SK-N-SH (cell line): ENCODE data around the gene BIRC3.

Source experiments
- SIN3A ChIP-seq: IDR thresholded peaks from 2 replicates; pipeline ENCODE4 v1.6.1; 2012; ENCODE audit warnings: low read depth, mild to moderate bottlenecking, low read length, moderate library complexity, borderline replicate concordance
- TF ChIP-seq, protein P1 (sequence below): fragments of 200-600 bp; sonication (generic); IDR thresholded peaks from 2 replicates; pipeline ENCODE4 v1.6.1; 2017; ENCODE audit warnings: antibody characterized with exemption, mild to moderate bottlenecking, moderate library complexity

DNA sequence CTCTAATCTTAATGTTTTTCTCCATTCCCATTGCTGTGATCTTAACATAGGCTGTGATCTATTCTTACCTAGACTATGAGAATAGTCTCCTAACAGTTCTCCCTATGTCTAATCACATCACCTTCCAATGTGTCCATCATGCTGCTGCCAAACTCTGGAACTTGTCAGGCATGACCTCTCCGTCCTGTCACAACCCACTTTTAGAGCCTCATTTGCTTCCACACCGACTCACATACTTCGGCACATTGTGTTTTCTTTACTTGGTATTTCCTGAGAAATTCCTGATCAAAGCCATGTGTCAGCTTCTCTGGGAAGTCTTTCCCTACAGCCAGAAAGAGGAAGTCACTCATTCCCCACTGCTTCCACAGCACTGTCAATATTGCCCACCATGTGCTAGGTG, 40.5 kb upstream of the BIRC3 start:
- TF ChIP-seq, protein P1, sequence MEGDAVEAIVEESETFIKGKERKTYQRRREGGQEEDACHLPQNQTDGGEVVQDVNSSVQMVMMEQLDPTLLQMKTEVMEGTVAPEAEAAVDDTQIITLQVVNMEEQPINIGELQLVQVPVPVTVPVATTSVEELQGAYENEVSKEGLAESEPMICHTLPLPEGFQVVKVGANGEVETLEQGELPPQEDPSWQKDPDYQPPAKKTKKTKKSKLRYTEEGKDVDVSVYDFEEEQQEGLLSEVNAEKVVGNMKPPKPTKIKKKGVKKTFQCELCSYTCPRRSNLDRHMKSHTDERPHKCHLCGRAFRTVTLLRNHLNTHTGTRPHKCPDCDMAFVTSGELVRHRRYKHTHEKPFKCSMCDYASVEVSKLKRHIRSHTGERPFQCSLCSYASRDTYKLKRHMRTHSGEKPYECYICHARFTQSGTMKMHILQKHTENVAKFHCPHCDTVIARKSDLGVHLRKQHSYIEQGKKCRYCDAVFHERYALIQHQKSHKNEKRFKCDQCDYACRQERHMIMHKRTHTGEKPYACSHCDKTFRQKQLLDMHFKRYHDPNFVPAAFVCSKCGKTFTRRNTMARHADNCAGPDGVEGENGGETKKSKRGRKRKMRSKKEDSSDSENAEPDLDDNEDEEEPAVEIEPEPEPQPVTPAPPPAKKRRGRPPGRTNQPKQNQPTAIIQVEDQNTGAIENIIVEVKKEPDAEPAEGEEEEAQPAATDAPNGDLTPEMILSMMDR, result no peak
- TF ChIP-seq SIN3A, result 0 out of 2 replicates have a peak, but pooled peaks have one; percentile 14
